HepG2 (cell line): ENCODE data around the gene POLE. TPM values are rescaled to one million over a fixed set of nuclear protein-coding genes. Genes with fewer than 3 reads are reported as not detected.

Source experiments
- ATAC-seq: fragments of 200-7000 bp; cut with Tn5 transposase; 3 replicates; pipeline ENCODE4 v1.9.1; 2020; ENCODE audit warnings: mild to moderate bottlenecking, moderate library complexity
- BruUV-seq: library from RNA; stranded (reverse); fragments of 400-500 nt; replicated peaks from 2 replicates; lab custom pipeline; 2021; lab: Mats Ljungman, UMichigan
- CTCF ChIA-PET: fragments of 300-600 bp; formaldehyde crosslinking; extraction: SDS; loops from one replicate; lab custom pipeline; 2021; ENCODE audit warnings: low total read pairs, inconsistent platforms, low intra/inter-chr PET ratio; lab: Yijun Ruan, JAX
- POLR2A ChIA-PET: fragments of 350-600 bp; sonication (Branson Sonifier 250); formaldehyde crosslinking; loops from one replicate; lab custom pipeline; 2020; ENCODE audit warnings: antibody characterized with exemption, inconsistent platforms; lab: Yijun Ruan, JAX
- DNase-seq: peaks from one replicate; pipeline ENCODE4 v3.0.0-alpha.2; 2015; ENCODE audit warnings: low spot score
- FAIRE-seq: peaks from 3 replicates; lab custom pipeline; 2011; peaks lifted over from hg19 to GRCh38; lab: Jason Lieb, UNC
- H2AFZ ChIP-seq: one replicate; pipeline ENCODE4 v1.6.1; 2011; ENCODE audit warnings: low read length, inconsistent platforms
- H3K27ac ChIP-seq: fragments of 300-600 bp; 3 replicates; pipeline ENCODE4 v1.8.0; 2011; ENCODE audit warnings: mixed run types, mild to moderate bottlenecking, mixed read lengths, low read length, inconsistent platforms; ENCODE audit not compliant: insufficient read depth; ENCODE audit errors: extremely low read length
- H3K27me3 ChIP-seq, 2 experiments: fragments of 200-600 bp in 1 of 2; 2 replicates in 1 of 2; 3 replicates in 1 of 2; pipeline versions ENCODE4 v1.6.0 to v1.8.0; 2011; ENCODE audit warnings: low read length in 2 of 2, mild to moderate bottlenecking in 2 of 2, moderate library complexity in 2 of 2, inconsistent platforms in 1 of 2; ENCODE audit not compliant: insufficient read depth in 2 of 2, control insufficient read depth in 1 of 2
- H3K36me3 ChIP-seq, 2 experiments: fragments of 200-600 bp in 1 of 2; replicated peaks in 1 of 2; 2 replicates in 1 of 2; 3 replicates in 1 of 2; pipeline versions ENCODE4 v1.5.1 to v1.8.0; 2011; ENCODE audit warnings: low read length in 2 of 2, inconsistent platforms in 1 of 2; ENCODE audit not compliant: insufficient read depth in 2 of 2, control insufficient read depth in 1 of 2
- H3K4me1 ChIP-seq: 2 replicates; pipeline ENCODE4 v1.5.1; 2012; ENCODE audit warnings: low read length, inconsistent platforms; ENCODE audit not compliant: insufficient read depth
- H3K4me2 ChIP-seq: 2 replicates; pipeline ENCODE4 v1.6.0; 2011; ENCODE audit warnings: low read depth, low read length, inconsistent platforms
- H3K4me3 ChIP-seq, 3 experiments: fragments of 200-600 bp in 1 of 3; sonication (generic), shearing (Covaris generic) in 1 of 3; replicated peaks in 1 of 3; 2 replicates each; pipeline ENCODE4 v1.5.1; 2011 to 2016; ENCODE audit warnings: low read length in 3 of 3, inconsistent platforms in 2 of 3, low read depth in 2 of 3, mild to moderate bottlenecking in 2 of 3, control low read depth in 1 of 3, mixed read lengths in 1 of 3; ENCODE audit not compliant: insufficient read depth in 1 of 3
- H3K79me2 ChIP-seq: one replicate; pipeline ENCODE4 v1.6.1; 2011; ENCODE audit warnings: low read length, inconsistent platforms; ENCODE audit not compliant: insufficient read depth
- H3K9ac ChIP-seq: 2 replicates; pipeline ENCODE4 v1.6.0; 2011; ENCODE audit warnings: mild to moderate bottlenecking, low read depth, low read length, inconsistent platforms; ENCODE audit not compliant: insufficient read depth
- H3K9me3 ChIP-seq: 2 replicates; pipeline ENCODE4 v1.5.1; 2012; ENCODE audit warnings: mild to moderate bottlenecking, low read length
- H4K20me1 ChIP-seq: 2 replicates; pipeline ENCODE4 v1.6.0; 2011; ENCODE audit warnings: inconsistent platforms, mild to moderate bottlenecking, low read length, moderate library complexity; ENCODE audit not compliant: insufficient read depth
- KAT2B ChIP-seq: fragments of 150-350 bp; IDR thresholded peaks from 2 replicates; pipeline ENCODE4 v1.6.1; 2014; ENCODE audit warnings: low read depth, low read length, borderline replicate concordance
- ZFP36L1 ChIP-seq: sonication (generic); formaldehyde crosslinking; IDR thresholded peaks from 2 replicates; pipeline ENCODE4 v1.8.0; 2022; ENCODE audit warnings: mild to moderate bottlenecking, missing genetic modification reagents, moderate library complexity
- ZNF776 ChIP-seq: sonication (generic); formaldehyde crosslinking; IDR thresholded peaks from 2 replicates; pipeline ENCODE4 v1.4.0; 2020; ENCODE audit warnings: mild to moderate bottlenecking, missing genetic modification reagents
- WGBS: methylation state at CpG from one replicate; pipeline ENCODE4 v1.1.6; 2017; ENCODE audit warnings: low lambda C conversion rate; 5-methylcytosine and 5-hydroxymethylcytosine counted together
- in situ Hi-C: cut with HindIII; loops from 2 replicates; pipeline ENCODE4 v1.10.0; 2017; ENCODE audit warnings: low pct_unique_long_range_greater_than_20kb; ENCODE audit not compliant: extremely low pct_ligation_motif_present
- intact Hi-C: fragments of 100-400 bp; cut with micrococcal nuclease; formaldehyde crosslinking; loops from one replicate; pipeline ENCODE4 v1.10.0; 2022; ENCODE audit not compliant: unreplicated experiment
- polyA plus RNA-seq, 8 experiments: library from polyadenylated mRNA; depleted of rRNA in 3 of 8; stranded (reverse) in 7 of 8; unstranded in 1 of 8; fragments of >200 nt; fragmentation: Illumina TruSeq in 4 of 8; extraction: Trizol in 4 of 8; gene quantifications; 2 replicates each; pipeline versions ENCODE4 v1.2.1 to v1.2.3, GENCODE V29; 2011 to 2016; ENCODE audit warnings: low read depth in 4 of 8, missing spikeins in 1 of 8, mixed read lengths in 1 of 8; ENCODE audit not compliant: insufficient read depth in 1 of 8
- total RNA-seq, 5 experiments: library from RNA; depleted of rRNA; stranded (reverse); fragments of >200 nt; fragmentation: Illumina TruSeq; extraction: Trizol; gene quantifications; 2 replicates each; pipeline ENCODE4 v1.2.3, GENCODE V29; 2016; ENCODE audit warnings: low read depth in 1 of 5
- TF ChIP-seq, protein P1 (sequence below): sonication (generic); formaldehyde crosslinking; IDR thresholded peaks from 2 replicates; pipeline ENCODE4 v1.8.1; 2023; ENCODE audit warnings: mild to moderate bottlenecking, missing genetic modification reagents
- TF ChIP-seq, protein P2 (sequence below): sonication (generic); formaldehyde crosslinking; IDR thresholded peaks from 2 replicates; pipeline ENCODE4 v1.4.0; 2020; ENCODE audit warnings: missing genetic modification reagents, borderline replicate concordance
- TF ChIP-seq, protein P3 (sequence below): sonication (generic); formaldehyde crosslinking; IDR thresholded peaks from 2 replicates; pipeline ENCODE4 v1.5.0; 2020; ENCODE audit warnings: mild to moderate bottlenecking, missing genetic modification reagents, borderline replicate concordance
- TF ChIP-seq, protein P4 (sequence below): sonication (generic); formaldehyde crosslinking; IDR thresholded peaks from one replicate; pipeline ENCODE4 v1.5.1; 2020; ENCODE audit warnings: mild to moderate bottlenecking, missing genetic modification reagents; ENCODE audit errors: not compliant biosample characterization

POLE gene
- total and polyA plus RNA-seq, 2 of the 13 experiments (the other 11 are each of a cell fraction or from before 2014, with no cell fraction given), result 25.3 to 52.2 TPM

DNA sequence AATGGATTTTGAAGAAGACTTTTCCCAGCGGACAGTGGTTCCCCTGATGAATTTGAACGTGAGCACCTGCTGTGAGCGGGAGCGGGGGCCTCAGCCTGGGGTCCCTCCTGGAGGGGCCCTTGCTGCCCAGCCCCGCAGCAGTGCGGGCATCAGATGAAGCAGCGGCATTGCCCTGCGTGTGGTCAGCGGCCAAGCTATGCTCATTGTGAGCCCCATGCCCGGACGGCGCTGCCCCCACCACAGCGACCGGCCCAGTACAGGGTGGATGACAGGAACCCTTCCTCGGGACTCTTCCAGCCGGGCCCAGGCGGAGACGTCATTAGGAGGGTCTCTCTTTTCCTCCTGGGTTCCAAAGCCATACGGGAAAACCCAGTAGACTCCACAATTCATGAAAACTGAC, 80.2 kb downstream of the POLE start (continued):
- TF ChIP-seq, protein P1, sequence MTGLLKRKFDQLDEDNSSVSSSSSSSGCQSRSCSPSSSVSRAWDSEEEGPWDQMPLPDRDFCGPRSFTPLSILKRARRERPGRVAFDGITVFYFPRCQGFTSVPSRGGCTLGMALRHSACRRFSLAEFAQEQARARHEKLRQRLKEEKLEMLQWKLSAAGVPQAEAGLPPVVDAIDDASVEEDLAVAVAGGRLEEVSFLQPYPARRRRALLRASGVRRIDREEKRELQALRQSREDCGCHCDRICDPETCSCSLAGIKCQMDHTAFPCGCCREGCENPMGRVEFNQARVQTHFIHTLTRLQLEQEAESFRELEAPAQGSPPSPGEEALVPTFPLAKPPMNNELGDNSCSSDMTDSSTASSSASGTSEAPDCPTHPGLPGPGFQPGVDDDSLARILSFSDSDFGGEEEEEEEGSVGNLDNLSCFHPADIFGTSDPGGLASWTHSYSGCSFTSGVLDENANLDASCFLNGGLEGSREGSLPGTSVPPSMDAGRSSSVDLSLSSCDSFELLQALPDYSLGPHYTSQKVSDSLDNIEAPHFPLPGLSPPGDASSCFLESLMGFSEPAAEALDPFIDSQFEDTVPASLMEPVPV (CRISPR knock-in tag), result no peak
- TF ChIP-seq, protein P2, sequence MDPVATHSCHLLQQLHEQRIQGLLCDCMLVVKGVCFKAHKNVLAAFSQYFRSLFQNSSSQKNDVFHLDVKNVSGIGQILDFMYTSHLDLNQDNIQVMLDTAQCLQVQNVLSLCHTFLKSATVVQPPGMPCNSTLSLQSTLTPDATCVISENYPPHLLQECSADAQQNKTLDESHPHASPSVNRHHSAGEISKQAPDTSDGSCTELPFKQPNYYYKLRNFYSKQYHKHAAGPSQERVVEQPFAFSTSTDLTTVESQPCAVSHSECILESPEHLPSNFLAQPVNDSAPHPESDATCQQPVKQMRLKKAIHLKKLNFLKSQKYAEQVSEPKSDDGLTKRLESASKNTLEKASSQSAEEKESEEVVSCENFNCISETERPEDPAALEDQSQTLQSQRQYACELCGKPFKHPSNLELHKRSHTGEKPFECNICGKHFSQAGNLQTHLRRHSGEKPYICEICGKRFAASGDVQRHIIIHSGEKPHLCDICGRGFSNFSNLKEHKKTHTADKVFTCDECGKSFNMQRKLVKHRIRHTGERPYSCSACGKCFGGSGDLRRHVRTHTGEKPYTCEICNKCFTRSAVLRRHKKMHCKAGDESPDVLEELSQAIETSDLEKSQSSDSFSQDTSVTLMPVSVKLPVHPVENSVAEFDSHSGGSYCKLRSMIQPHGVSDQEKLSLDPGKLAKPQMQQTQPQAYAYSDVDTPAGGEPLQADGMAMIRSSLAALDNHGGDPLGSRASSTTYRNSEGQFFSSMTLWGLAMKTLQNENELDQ (CRISPR knock-in tag), result no peak

DNA sequence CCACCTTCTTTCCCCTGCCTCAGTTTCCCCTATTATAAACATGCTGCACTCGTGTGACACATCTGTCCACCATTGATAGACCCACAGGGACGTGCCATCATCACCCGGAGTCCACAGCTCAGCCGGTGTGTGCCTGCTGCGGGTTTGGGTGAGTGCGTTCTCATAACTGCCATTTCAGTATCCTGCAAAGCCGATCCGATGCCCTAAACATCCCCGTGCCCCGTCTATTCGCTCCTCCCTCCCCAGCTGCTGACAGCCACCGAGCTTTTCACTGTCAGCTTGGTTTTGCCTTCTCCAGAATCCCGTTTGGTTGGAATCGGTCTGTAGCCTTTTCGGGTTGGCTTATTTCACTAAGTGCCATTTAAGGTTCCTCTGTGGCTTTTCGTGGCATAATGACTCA, 80.7 kb downstream of the POLE start:
- Histone ChIP-seq H3K27ac (no peak overlapping the region), H3K9ac (no peak overlapping the region), H4K20me1 (no peaks in the 10 kb centered on the region), H3K36me3 (no peaks in the 10 kb centered on the region), H3K4me3 (no peak overlapping the region), H3K9me3 (peaks cover 1% of the 10 kb centered on the region; the same call in 1 of the 2 replicates), H2AFZ (no peak overlapping the region), H3K4me1 (peaks cover 55% of the 10 kb centered on the region), H3K79me2 (no peaks in the 10 kb centered on the region), H3K4me2 (no peak overlapping the region), H3K27me3 (peaks cover 4 to 44% of the 10 kb centered on the region in 2 experiments; a peak in 4 of 5 replicates)
- ChIA-PET POLR2A (no interaction called here), CTCF (no interaction called here)
- no peak for ATAC-seq
- in situ Hi-C loops, result loop anchor here (5.0 kb wide), 1 partner anchor 189 kb away; no protein-coding TSS in a partner anchor
- intact Hi-C loops, result no loop called here
- 64% methylated on average over 16 of the region's 16 CpGs for WGBS
- FAIRE-seq, result no peak
- no peak for DNase-seq
- no TSS peak for BruUV-seq
- TF ChIP-seq KAT2B, result no peak
- TF ChIP-seq, protein P3, sequence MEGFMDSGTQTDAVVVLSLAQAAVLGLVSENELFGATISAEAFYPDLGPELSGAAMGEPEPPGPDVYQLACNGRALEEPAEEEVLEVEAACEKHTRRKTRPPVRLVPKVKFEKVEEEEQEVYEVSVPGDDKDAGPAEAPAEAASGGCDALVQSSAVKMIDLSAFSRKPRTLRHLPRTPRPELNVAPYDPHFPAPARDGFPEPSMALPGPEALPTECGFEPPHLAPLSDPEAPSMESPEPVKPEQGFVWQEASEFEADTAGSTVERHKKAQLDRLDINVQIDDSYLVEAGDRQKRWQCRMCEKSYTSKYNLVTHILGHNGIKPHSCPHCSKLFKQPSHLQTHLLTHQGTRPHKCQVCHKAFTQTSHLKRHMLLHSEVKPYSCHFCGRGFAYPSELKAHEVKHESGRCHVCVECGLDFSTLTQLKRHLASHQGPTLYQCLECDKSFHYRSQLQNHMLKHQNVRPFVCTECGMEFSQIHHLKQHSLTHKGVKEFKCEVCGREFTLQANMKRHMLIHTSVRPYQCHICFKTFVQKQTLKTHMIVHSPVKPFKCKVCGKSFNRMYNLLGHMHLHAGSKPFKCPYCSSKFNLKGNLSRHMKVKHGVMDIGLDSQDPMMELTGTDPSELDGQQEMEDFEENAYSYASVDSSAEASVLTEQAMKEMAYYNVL (CRISPR knock-in tag), result no peak
- TF ChIP-seq, protein P4, sequence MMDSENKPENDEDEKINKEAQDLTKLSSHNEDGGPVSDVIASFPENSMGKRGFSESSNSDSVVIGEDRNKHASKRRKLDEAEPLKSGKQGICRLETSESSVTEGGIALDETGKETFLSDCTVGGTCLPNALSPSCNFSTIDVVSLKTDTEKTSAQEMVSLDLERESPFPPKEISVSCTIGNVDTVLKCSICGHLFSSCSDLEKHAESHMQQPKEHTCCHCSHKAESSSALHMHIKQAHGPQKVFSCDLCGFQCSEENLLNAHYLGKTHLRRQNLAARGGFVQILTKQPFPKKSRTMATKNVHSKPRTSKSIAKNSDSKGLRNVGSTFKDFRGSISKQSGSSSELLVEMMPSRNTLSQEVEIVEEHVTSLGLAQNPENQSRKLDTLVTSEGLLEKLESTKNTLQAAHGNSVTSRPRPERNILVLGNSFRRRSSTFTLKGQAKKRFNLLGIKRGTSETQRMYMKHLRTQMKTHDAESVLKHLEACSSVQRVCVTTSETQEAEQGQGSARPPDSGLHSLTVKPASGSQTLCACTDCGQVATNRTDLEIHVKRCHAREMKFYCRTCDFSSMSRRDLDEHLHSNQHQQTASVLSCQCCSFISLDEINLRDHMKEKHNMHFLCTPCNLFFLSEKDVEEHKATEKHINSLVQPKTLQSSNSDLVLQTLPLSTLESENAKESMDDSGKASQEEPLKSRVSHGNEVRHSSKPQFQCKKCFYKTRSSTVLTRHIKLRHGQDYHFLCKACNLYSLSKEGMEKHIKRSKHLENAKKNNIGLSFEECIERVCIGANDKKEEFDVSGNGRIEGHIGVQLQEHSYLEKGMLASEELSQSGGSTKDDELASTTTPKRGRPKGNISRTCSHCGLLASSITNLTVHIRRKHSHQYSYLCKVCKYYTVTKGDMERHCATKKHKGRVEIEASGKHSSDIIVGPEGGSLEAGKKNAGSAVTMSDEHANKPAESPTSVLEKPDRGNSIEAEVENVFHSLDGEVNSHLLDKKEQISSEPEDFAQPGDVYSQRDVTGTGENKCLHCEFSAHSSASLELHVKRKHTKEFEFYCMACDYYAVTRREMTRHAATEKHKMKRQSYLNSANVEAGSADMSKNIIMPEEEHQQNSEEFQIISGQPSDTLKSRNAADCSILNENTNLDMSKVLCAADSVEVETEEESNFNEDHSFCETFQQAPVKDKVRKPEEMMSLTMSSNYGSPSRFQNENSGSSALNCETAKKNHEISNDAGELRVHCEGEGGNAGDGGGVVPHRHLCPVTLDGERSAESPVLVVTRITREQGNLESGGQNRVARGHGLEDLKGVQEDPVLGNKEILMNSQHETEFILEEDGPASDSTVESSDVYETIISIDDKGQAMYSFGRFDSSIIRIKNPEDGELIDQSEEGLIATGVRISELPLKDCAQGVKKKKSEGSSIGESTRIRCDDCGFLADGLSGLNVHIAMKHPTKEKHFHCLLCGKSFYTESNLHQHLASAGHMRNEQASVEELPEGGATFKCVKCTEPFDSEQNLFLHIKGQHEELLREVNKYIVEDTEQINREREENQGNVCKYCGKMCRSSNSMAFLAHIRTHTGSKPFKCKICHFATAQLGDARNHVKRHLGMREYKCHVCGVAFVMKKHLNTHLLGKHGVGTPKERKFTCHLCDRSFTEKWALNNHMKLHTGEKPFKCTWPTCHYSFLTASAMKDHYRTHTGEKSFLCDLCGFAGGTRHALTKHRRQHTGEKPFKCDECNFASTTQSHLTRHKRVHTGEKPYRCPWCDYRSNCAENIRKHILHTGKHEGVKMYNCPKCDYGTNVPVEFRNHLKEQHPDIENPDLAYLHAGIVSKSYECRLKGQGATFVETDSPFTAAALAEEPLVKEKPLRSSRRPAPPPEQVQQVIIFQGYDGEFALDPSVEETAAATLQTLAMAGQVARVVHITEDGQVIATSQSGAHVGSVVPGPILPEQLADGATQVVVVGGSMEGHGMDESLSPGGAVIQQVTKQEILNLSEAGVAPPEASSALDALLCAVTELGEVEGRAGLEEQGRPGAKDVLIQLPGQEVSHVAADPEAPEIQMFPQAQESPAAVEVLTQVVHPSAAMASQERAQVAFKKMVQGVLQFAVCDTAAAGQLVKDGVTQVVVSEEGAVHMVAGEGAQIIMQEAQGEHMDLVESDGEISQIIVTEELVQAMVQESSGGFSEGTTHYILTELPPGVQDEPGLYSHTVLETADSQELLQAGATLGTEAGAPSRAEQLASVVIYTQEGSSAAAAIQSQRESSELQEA (CRISPR knock-in tag), result no peak
- no peak for TF ChIP-seq ZNF776 (CRISPR knock-in tag)
- TF ChIP-seq ZFP36L1 (CRISPR knock-in tag), result no peak
